HCT116 (cell line): ENCODE data around the gene UNC79. TPM values are rescaled to one million over a fixed set of nuclear protein-coding genes. Genes with fewer than 3 reads are reported as not detected.

Experiments
- ATAC-seq: fragments of 200-7000 bp; cut with Tn5 transposase; 2 replicates; pipeline ENCODE4 v1.9.1; 2020; ENCODE audit warnings: mild to moderate bottlenecking, moderate library complexity
- BruUV-seq: library from RNA; stranded (reverse); fragments of 400-500 nt; replicated peaks from 2 replicates; lab custom pipeline; 2021; lab: Mats Ljungman, UMichigan
- CTCF ChIA-PET: fragments of 300-600 bp; sonication (Branson Sonifier 250); formaldehyde crosslinking; loops from one replicate; lab custom pipeline; 2021; ENCODE audit warnings: antibody characterized with exemption; lab: Charles Lee
- POLR2A ChIA-PET: fragments of 300-600, 350-600 bp; sonication (Branson Sonifier 250); formaldehyde crosslinking; loops from one replicate; lab custom pipeline; 2021; ENCODE audit warnings: antibody characterized with exemption; lab: Charles Lee
- RAD21 ChIA-PET, 2 experiments: fragments of 300-600 bp; sonication (Branson Sonifier 250); formaldehyde crosslinking; loops; one replicate each; lab custom pipeline; 2023; ENCODE audit warnings: low total read pairs in 2 of 2; ENCODE audit not compliant: uncharacterized antibody in 2 of 2, unreplicated experiment in 2 of 2, low non-redundant PET in 1 of 2; lab: Charles Lee
- DNase-seq: peaks from one replicate; pipeline ENCODE4 v3.0.0-alpha.2; 2010; ENCODE audit warnings: low read depth, low spot score
- H2AFZ ChIP-seq: fragments of 200-600 bp; shearing (Covaris generic), sonication (generic); 2 replicates; pipeline ENCODE4 v1.6.1; 2017; ENCODE audit warnings: low read depth, mixed run types, mixed read lengths, antibody characterized with exemption, low read length; ENCODE audit not compliant: poor library complexity, severe bottlenecking
- H3K27ac ChIP-seq: 2 replicates; pipeline ENCODE4 v1.5.1; 2012; ENCODE audit warnings: low read depth, low read length
- H3K27me3 ChIP-seq: fragments of 200-600 bp; sonication (generic); 2 replicates; pipeline ENCODE4 v1.6.1; 2016; ENCODE audit warnings: mixed run types, low read length, mixed read lengths; ENCODE audit not compliant: insufficient read depth
- H3K36me3 ChIP-seq, 2 experiments: fragments of 200-500 bp in 1 of 2; fragments of 200-600 bp in 1 of 2; sonication (Bioruptor generic) in 1 of 2; sonication (generic) in 1 of 2; 2 replicates each; pipeline versions ENCODE4 v1.5.1 to v1.6.1; 2014 to 2016; ENCODE audit warnings: low read length in 2 of 2, inconsistent platforms in 1 of 2, mixed read lengths in 1 of 2, mixed run types in 1 of 2; ENCODE audit not compliant: insufficient read depth in 2 of 2, control insufficient read depth in 1 of 2
- H3K4me1 ChIP-seq, 2 experiments: fragments of 200-600 bp in 1 of 2; sonication (generic) in 1 of 2; 2 replicates each; pipeline versions ENCODE4 v1.5.1 to v1.6.1; 2012 to 2017; ENCODE audit warnings: low read length in 2 of 2, inconsistent platforms in 1 of 2, mild to moderate bottlenecking in 1 of 2, mixed read lengths in 1 of 2, mixed run types in 1 of 2, moderate library complexity in 1 of 2; ENCODE audit not compliant: insufficient read depth in 2 of 2, control insufficient read depth in 1 of 2
- H3K4me2 ChIP-seq: fragments of 200-600 bp; sonication (generic); 2 replicates; pipeline ENCODE4 v1.6.1; 2017; ENCODE audit warnings: mixed run types, low read length, mixed read lengths
- H3K4me3 ChIP-seq, 2 experiments: fragments of 200-600 bp in 1 of 2; sonication (generic) in 1 of 2; replicated peaks in 1 of 2; 2 replicates each; pipeline ENCODE4 v1.5.1; 2011 to 2016; ENCODE audit warnings: low read length in 2 of 2, control low read depth in 1 of 2, low read depth in 1 of 2, mild to moderate bottlenecking in 1 of 2, mixed read lengths in 1 of 2, mixed run types in 1 of 2
- H3K79me2 ChIP-seq: fragments of 200-600 bp; sonication (generic); 2 replicates; pipeline ENCODE4 v1.6.1; 2017; ENCODE audit warnings: mild to moderate bottlenecking, mixed run types, low read length, moderate library complexity, mixed read lengths; ENCODE audit not compliant: insufficient read depth
- H3K9ac ChIP-seq: fragments of 200-600 bp; sonication (generic); 2 replicates; pipeline ENCODE4 v1.6.1; 2016; ENCODE audit warnings: low read length, mixed read lengths
- H3K9me2 ChIP-seq: fragments of 200-600 bp; sonication (generic), shearing (Covaris generic); 2 replicates; pipeline ENCODE4 v1.6.1; 2017; ENCODE audit warnings: mixed run types, mild to moderate bottlenecking, moderate library complexity; ENCODE audit not compliant: insufficient read depth
- H3K9me3 ChIP-seq, 2 experiments: fragments of 200-500 bp in 1 of 2; fragments of 200-600 bp in 1 of 2; sonication (Bioruptor generic) in 1 of 2; sonication (generic) in 1 of 2; 2 replicates each; pipeline ENCODE4 v1.6.1; 2014 to 2017; ENCODE audit warnings: low read length in 2 of 2, mixed read lengths in 2 of 2, inconsistent platforms in 1 of 2, low read depth in 1 of 2, mild to moderate bottlenecking in 1 of 2, mixed run types in 1 of 2, moderate library complexity in 1 of 2; ENCODE audit not compliant: control insufficient read depth in 1 of 2, insufficient read depth in 1 of 2
- H4K20me1 ChIP-seq: fragments of 200-600 bp; sonication (generic), shearing (Covaris generic); 2 replicates; pipeline ENCODE4 v1.6.1; 2017; ENCODE audit warnings: mixed run types, mild to moderate bottlenecking, moderate library complexity; ENCODE audit not compliant: insufficient read depth
- CBX3 ChIP-seq: IDR thresholded peaks from 2 replicates; pipeline ENCODE4 v1.6.1; 2012; ENCODE audit warnings: low read depth
- CEBPB ChIP-seq: IDR thresholded peaks from 2 replicates; pipeline ENCODE4 v1.6.1; 2012; ENCODE audit warnings: low read depth
- EGR1 ChIP-seq: IDR thresholded peaks from 2 replicates; pipeline ENCODE4 v1.6.1; 2012; ENCODE audit warnings: low read depth
- ELF1 ChIP-seq: IDR thresholded peaks from 2 replicates; pipeline ENCODE4 v1.6.1; 2012; ENCODE audit warnings: low read depth, borderline replicate concordance
- EZH2 ChIP-seq: fragments of 200-600 bp; sonication (generic); IDR thresholded peaks from 2 replicates; pipeline ENCODE4 v1.6.1; 2017; ENCODE audit warnings: antibody characterized with exemption, mixed run types
- EZH2phosphoT487 ChIP-seq: fragments of 200-600 bp; IDR thresholded peaks from 2 replicates; pipeline ENCODE4 v1.6.1; 2018; ENCODE audit warnings: antibody characterized with exemption, borderline replicate concordance
- FOSL1 ChIP-seq: IDR thresholded peaks from 2 replicates; pipeline ENCODE4 v1.6.1; 2012; ENCODE audit warnings: low read depth
- JUND ChIP-seq: IDR thresholded peaks from 2 replicates; pipeline ENCODE4 v1.6.1; 2012
- POLR2A ChIP-seq: IDR thresholded peaks from 2 replicates; pipeline ENCODE4 v1.7.0; 2011; ENCODE audit warnings: borderline replicate concordance; ENCODE audit not compliant: insufficient read depth, insufficient read length; ENCODE audit errors: extremely low read depth
- SP1 ChIP-seq: IDR thresholded peaks from 2 replicates; pipeline ENCODE4 v1.6.1; 2012; ENCODE audit warnings: low read depth
- YY1 ChIP-seq: IDR thresholded peaks from 2 replicates; pipeline ENCODE4 v1.6.1; 2011; ENCODE audit warnings: low read length, low read depth, moderate library complexity, mild to moderate bottlenecking; ENCODE audit not compliant: insufficient replicate concordance; ENCODE audit errors: extremely low read depth
- ZFX ChIP-seq: fragments of 450-650 bp; IDR thresholded peaks from 2 replicates; pipeline ENCODE4 v1.6.1; 2017
- ZNF274 ChIP-seq: fragments of 200-500 bp; sonication (Bioruptor generic); IDR thresholded peaks from 2 replicates; pipeline ENCODE4 v1.6.1; 2014; ENCODE audit warnings: mild to moderate bottlenecking, low read depth, low read length, inconsistent platforms
- intact Hi-C: fragments of 100-400 bp; cut with micrococcal nuclease; formaldehyde crosslinking; loops from 2 replicates; pipeline ENCODE4 v1.10.0; 2022
- total RNA-seq: library from RNA; stranded (reverse); gene quantifications from one replicate; pipeline ENCODE4 v1.2.1, GENCODE V29; 2021; ENCODE audit not compliant: unreplicated experiment
- TF ChIP-seq, protein P1 (sequence below): IDR thresholded peaks from 2 replicates; pipeline ENCODE4 v1.6.1; 2011; ENCODE audit warnings: mild to moderate bottlenecking, low read length, moderate library complexity; ENCODE audit not compliant: insufficient replicate concordance; ENCODE audit errors: extremely low read depth
- TF ChIP-seq, protein P2 (sequence below): IDR thresholded peaks from 2 replicates; pipeline ENCODE4 v1.6.1; 2012
- TF ChIP-seq, protein P3 (sequence below): IDR thresholded peaks from 2 replicates; pipeline ENCODE4 v1.6.1; 2012

The UNC79 gene
- total RNA-seq, 1 experiment from 2014 or later: 0.10 TPM

DNA sequence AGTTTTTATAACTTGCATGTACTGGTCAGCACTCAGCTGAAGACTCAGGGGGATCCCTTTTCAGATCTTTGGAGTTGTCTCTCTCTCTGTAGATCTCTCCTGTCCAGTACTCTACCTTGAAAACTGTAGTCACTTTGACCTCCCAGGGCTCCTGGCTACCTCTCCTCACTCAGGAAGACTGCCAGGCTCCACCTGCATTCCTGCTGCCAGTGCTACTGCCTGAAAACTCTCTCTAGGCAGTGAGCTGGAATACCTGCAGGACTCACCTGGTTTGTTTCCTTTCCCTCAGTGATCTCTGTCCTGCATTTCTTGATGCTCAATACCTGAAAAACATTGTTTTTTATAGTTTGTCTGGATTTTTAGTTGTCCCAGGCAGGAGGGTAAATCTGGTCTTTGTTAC lies 270.2 kb downstream of the UNC79 start:
- CTCF ChIA-PET: no interaction called here
- RAD21 ChIA-PET: no interaction called here

More for the DNA sequence above, 270.2 kb downstream of the UNC79 start:
- no TSS peak for BruUV-seq
- H3K9ac ChIP-seq: no peak overlapping the region
- no peaks in the 10 kb centered on the region for H3K36me3 ChIP-seq
- no peak for ATAC-seq
- no peak overlapping the region for H2AFZ ChIP-seq
- no peaks in the 10 kb centered on the region for H4K20me1 ChIP-seq
- no peaks in the 10 kb centered on the region for H3K4me1 ChIP-seq
- no peak overlapping the region for H3K4me2 ChIP-seq
- no peaks in the 10 kb centered on the region for H3K9me2 ChIP-seq
- H3K9me3 ChIP-seq: no peaks in the 10 kb centered on the region
- H3K4me3 ChIP-seq: no peak overlapping the region
- intact Hi-C loops: no loop called here
- no peaks in the 10 kb centered on the region for H3K27me3 ChIP-seq
- no peak overlapping the region for H3K27ac ChIP-seq
- no peaks in the 10 kb centered on the region for H3K79me2 ChIP-seq
- TF ChIP-seq SP1 (no peak), EGR1 (no peak), EZH2 (no peak), CEBPB (no peak), CBX3 (no peak), YY1 (no peak), ZFX (no peak), EZH2phosphoT487 (no peak), JUND (no peak), ZNF274 (no peak), FOSL1 (no peak), ELF1 (no peak), POLR2A (no peak)
- TF ChIP-seq, protein P1, sequence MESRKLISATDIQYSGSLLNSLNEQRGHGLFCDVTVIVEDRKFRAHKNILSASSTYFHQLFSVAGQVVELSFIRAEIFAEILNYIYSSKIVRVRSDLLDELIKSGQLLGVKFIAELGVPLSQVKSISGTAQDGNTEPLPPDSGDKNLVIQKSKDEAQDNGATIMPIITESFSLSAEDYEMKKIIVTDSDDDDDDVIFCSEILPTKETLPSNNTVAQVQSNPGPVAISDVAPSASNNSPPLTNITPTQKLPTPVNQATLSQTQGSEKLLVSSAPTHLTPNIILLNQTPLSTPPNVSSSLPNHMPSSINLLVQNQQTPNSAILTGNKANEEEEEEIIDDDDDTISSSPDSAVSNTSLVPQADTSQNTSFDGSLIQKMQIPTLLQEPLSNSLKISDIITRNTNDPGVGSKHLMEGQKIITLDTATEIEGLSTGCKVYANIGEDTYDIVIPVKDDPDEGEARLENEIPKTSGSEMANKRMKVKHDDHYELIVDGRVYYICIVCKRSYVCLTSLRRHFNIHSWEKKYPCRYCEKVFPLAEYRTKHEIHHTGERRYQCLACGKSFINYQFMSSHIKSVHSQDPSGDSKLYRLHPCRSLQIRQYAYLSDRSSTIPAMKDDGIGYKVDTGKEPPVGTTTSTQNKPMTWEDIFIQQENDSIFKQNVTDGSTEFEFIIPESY: no peak
- TF ChIP-seq, protein P2, sequence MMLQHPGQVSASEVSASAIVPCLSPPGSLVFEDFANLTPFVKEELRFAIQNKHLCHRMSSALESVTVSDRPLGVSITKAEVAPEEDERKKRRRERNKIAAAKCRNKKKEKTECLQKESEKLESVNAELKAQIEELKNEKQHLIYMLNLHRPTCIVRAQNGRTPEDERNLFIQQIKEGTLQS: no peak
- TF ChIP-seq, protein P3, sequence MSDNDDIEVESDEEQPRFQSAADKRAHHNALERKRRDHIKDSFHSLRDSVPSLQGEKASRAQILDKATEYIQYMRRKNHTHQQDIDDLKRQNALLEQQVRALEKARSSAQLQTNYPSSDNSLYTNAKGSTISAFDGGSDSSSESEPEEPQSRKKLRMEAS: no peak
- TF ChIP-seq, all 23 proteins: peak for 0
- no peak for DNase-seq
- POLR2A ChIA-PET: no interaction called here
